ENCODE measurements around the gene MCRS1.

The MCRS1 gene

GRCh38 chr12:49527361-49528130, 40.4 kb downstream of the MCRS1 start:
- H3K4me3 ChIP-seq (ENCODE audit: control insufficient read depth, low read depth, low read length) = no peak overlapping the region
- DNase-seq (ENCODE audit: low read depth) = no peak
- TF ChIP-seq, protein P1, sequence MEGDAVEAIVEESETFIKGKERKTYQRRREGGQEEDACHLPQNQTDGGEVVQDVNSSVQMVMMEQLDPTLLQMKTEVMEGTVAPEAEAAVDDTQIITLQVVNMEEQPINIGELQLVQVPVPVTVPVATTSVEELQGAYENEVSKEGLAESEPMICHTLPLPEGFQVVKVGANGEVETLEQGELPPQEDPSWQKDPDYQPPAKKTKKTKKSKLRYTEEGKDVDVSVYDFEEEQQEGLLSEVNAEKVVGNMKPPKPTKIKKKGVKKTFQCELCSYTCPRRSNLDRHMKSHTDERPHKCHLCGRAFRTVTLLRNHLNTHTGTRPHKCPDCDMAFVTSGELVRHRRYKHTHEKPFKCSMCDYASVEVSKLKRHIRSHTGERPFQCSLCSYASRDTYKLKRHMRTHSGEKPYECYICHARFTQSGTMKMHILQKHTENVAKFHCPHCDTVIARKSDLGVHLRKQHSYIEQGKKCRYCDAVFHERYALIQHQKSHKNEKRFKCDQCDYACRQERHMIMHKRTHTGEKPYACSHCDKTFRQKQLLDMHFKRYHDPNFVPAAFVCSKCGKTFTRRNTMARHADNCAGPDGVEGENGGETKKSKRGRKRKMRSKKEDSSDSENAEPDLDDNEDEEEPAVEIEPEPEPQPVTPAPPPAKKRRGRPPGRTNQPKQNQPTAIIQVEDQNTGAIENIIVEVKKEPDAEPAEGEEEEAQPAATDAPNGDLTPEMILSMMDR (conservative IDR thresholded peaks at IDR 0.05; ENCODE audit: control insufficient read depth, insufficient read depth, low read depth, low read length) = no peak

DNA sequence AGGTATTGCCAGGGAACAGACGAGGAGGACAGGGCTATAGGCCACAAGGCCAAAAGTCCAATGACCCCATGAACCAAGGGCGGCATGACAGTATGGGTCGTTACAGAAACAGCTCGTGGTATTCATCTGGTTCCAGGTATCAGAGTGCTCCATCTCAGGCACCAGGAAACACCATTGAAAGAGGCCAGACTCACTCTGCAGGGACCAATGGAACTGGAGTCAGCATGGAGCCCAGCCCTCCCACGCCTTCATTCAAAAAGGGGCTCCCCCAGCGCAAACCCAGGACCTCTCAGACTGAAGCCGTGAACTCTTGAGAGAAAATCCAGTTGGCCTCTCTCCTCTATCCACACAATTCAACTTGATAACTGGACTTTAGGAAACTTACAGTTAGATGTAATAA, 42.0 kb downstream of the MCRS1 start:
- H3K4me3 ChIP-seq (ENCODE audit: control insufficient read depth, low read depth, low read length) = no peak overlapping the region
- no peak for DNase-seq (ENCODE audit: low read depth)
- TF ChIP-seq, protein P1 (conservative IDR thresholded peaks at IDR 0.05; ENCODE audit: control insufficient read depth, insufficient read depth, low read depth, low read length) = no peak

DNA sequence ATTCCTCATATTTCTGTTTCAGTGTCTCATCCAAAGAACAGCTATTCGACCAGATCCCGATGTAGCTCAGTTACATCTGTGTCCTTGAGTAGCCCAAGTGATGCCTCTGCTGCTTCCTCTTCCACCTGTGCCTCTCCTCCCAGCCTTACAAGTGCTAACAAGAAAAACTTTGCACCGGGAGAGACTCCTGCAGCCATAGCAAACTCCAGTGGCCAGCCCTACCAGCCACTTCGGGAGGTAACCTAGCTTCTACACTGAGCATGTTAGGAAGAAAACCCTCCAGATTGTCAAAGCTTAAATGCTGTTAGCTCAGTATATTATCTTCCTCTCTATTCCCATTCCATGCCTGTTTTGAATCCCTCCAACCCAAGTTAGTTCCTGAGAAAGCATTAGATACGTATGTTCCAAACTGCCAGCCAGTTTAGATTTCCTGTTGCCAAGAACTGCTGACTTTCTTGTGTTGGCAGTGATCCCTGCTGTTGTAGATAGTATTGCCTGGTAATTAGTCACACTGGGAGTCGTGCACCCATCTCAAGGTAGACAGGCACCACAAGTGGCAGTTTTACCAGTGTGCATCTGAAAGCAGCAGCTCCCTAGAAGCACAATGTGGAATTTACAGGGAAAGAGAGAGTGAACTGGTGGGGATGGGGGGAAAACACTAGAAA, 43.1 kb downstream of the MCRS1 start:
- DNase-seq (ENCODE audit: low read depth) = peak; percentile 14
- no peak overlapping the region for H3K4me3 ChIP-seq (ENCODE audit: control insufficient read depth, low read depth, low read length)
- TF ChIP-seq, protein P1 (conservative IDR thresholded peaks at IDR 0.05; ENCODE audit: control insufficient read depth, insufficient read depth, low read depth, low read length) = no peak

- DNase-seq (ENCODE audit: low read depth) = no peak
- H3K4me3 ChIP-seq (ENCODE audit: control insufficient read depth, low read depth, low read length) = no peak overlapping the region
- TF ChIP-seq, protein P1 (conservative IDR thresholded peaks at IDR 0.05; ENCODE audit: control insufficient read depth, insufficient read depth, low read depth, low read length) = no peak
Observed at GRCh38 chr12:49521389-49521788, 46.6 kb downstream of the MCRS1 start.

DNA sequence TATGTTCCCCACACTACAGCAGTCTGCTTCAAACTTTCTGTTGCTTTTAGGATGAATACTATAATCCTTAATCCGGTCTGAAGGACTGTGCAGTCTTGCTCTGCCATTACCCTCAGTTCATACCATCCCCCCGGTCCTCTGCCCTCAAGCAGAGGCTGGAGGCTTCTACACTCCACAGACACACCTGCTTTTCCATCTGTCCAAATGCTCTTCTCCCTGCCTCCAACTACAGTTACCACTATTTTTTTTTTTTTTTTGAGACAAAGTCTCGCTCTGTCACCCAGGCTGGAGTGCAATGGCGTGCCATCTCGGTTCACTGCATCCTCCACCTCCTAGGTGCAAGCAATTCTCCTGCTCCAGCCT, 48.4 kb downstream of the MCRS1 start:
- TF ChIP-seq, protein P1 (conservative IDR thresholded peaks at IDR 0.05; ENCODE audit: control insufficient read depth, insufficient read depth, low read depth, low read length) = no peak
- no peak overlapping the region for H3K4me3 ChIP-seq (ENCODE audit: control insufficient read depth, low read depth, low read length)
- DNase-seq (ENCODE audit: low read depth) = no peak

DNA sequence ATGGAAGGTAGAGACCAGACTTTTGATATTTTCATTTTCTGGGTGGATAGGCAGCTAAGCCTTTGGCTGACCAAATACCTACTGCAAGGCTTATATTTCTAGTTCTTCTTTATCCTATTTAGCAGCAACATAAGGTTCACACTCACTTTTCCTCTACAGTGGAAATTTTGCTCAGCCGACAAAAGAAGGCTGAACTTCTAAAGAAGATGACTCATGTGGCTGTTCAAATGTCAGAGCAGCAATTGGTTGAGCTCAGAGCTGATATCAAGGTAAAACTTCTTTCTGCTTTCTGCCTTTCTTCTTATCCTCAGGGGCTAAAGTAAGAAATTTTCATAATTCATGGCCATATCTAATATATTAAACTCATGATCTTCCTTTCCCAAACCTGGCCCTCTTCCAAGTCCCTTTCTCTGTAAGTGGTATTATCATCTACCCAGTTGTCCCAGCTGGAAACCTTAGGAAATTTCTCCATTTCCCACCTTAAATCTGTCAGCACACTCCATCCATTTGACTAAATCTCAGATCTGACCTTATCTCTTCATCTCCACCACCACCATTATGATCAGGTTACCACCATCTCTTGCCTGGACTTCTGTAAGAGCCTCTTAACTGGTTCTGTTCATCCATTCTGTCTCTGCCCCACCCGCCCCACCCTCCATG, 48.9 kb downstream of the MCRS1 start:
- DNase-seq (ENCODE audit: low read depth) = peak; percentile 45
- H3K4me3 ChIP-seq (ENCODE audit: control insufficient read depth, low read depth, low read length) = no peak overlapping the region

More for the DNA sequence above, 48.9 kb downstream of the MCRS1 start:
- TF ChIP-seq, protein P1 (conservative IDR thresholded peaks at IDR 0.05; ENCODE audit: control insufficient read depth, insufficient read depth, low read depth, low read length) = no peak

Data from fibroblast of mammary gland (primary cell).